WI38 (cell line): ENCODE measurements around the gene RGS13.

Experiments used
- H3K4me3 ChIP-seq: 2 replicates; pipeline ENCODE4 v1.5.1; 2011; ENCODE audit warnings: low read depth, mild to moderate bottlenecking, control low read depth, low read length
- TF ChIP-seq, protein P1 (sequence below): IDR thresholded peaks from 2 replicates; pipeline ENCODE4 v1.5.1; 2012; ENCODE audit warnings: low read depth, mild to moderate bottlenecking, control low read depth, low read length

RGS13 gene

DNA sequence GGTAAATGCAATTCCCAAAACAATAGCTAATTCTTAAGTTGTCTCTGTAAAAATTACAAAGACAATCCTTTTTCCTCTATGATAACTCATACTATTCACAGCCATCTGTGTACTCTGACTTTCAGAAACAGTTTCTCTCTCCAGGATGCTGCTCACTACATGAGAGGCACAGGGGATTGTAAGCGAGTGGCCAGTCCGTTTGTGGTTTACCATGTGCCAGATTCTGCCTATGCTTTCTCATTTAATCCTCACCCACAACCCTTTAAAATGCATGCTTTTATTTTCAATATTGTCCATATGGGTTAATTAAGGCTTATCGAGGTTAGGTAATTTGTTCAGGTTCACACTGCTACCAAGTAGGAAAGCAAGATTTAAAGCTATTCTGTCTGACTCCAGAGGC lies 37.4 kb upstream of the RGS13 start:
- no peak overlapping the region for H3K4me3 ChIP-seq
- TF ChIP-seq, protein P1, sequence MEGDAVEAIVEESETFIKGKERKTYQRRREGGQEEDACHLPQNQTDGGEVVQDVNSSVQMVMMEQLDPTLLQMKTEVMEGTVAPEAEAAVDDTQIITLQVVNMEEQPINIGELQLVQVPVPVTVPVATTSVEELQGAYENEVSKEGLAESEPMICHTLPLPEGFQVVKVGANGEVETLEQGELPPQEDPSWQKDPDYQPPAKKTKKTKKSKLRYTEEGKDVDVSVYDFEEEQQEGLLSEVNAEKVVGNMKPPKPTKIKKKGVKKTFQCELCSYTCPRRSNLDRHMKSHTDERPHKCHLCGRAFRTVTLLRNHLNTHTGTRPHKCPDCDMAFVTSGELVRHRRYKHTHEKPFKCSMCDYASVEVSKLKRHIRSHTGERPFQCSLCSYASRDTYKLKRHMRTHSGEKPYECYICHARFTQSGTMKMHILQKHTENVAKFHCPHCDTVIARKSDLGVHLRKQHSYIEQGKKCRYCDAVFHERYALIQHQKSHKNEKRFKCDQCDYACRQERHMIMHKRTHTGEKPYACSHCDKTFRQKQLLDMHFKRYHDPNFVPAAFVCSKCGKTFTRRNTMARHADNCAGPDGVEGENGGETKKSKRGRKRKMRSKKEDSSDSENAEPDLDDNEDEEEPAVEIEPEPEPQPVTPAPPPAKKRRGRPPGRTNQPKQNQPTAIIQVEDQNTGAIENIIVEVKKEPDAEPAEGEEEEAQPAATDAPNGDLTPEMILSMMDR, result no peak

DNA sequence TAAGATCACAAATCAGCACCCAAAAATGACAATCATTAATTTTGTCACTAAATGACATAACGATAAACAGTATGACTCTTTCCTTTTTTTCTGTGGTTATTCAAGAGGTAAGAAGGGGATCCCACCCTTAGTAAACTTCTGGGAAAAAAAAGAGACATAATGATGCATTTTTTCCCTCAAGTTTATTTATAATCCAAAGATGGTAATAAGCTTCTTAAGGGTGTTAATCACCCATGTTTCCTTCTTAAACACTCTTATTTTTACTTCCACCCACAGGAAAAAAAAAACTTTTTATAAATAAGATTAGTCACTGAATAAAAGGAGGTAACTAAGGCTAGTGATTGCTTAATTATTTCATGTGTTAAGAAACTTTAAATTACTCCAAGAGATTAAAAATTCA lies 35.7 kb upstream of the RGS13 start:
- H3K4me3 ChIP-seq, result no peak overlapping the region
- TF ChIP-seq, protein P1, result no peak

DNA sequence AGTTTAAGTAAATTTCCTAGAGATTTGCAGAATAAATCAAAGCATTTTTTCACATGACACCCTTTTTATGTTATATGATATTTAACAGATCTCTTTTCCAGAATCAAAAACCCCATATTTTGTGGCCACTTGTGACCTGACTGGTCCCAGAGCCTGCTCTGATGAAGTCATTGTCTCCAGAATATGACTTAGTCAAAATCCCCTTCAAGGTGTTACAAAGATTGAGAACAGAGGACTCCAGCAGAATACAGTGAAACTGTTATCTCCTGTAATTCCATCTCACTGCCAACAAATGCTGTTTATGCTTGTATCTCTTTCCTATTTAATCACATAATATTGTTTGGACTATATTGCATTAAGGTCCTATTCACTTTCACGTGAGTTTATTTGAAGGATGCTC lies 34.8 kb upstream of the RGS13 start:
- H3K4me3 ChIP-seq, result no peak overlapping the region
- TF ChIP-seq, protein P1, result no peak

DNA sequence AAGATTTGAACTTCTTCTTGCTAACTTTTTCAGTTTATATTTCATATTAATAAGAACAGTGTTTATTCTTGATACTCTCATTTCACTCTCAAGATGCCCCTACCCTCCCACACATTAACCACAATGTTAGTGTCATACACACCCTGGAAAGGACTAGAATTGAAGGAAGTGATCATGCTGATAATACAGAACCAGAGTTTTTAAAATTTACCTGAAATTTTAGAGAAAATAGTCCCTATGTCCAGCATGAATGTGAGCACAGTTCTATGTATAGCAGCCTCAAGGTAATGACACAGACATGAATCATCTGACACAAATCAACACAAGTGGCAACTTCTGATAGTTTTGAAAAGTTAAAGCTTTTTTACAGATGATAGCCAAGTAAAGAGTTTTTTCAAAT lies 34.4 kb upstream of the RGS13 start:
- no peak overlapping the region for H3K4me3 ChIP-seq
- TF ChIP-seq, protein P1, result no peak

DNA sequence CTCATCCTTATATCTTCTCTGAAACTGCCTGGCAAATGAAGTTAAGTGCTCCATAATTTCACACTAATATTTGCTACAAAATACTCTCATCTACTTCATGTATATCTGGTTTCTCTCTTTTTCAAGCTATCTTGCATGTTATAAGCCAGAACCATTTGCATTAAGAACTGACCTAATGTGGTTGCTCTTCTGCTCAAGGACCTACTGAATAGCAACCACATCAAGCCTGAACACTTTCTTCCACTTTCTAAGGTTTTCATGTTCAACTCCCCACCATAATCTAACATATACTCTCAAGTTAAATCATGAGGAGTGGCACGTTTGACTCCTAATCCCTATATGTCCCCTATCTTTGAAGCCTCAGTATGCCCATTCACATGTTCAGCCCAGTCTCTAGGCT lies 33.2 kb upstream of the RGS13 start:
- no peak overlapping the region for H3K4me3 ChIP-seq
- TF ChIP-seq, protein P1, result no peak

DNA sequence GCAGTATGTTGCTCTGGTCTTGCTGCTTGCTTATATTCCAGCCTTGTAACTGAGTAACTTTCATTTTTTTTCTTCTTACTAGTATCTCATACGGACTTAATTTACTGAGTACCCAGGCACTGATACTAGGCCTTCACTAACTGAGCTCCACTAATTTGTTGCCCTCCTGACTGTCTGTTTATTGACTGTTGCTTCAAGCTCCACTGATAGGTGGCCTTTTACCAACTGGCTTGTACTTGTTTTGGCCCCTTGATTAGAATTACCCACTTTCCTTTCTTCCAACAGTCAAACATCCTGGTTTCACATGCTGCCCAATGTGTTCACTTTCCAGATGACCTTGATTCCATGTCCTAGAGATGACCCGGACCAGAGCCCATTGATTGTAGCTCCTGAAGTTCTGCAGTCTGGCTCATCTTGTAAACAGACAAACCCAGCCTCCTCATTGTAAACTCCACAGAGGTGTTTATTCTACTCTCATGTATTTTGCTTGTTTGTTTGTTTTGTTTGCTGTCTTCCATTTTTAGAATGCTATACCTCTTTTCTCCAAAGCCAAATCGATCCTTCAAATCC lies 32.6 kb upstream of the RGS13 start:
- no peak overlapping the region for H3K4me3 ChIP-seq
- TF ChIP-seq, protein P1, result no peak

DNA sequence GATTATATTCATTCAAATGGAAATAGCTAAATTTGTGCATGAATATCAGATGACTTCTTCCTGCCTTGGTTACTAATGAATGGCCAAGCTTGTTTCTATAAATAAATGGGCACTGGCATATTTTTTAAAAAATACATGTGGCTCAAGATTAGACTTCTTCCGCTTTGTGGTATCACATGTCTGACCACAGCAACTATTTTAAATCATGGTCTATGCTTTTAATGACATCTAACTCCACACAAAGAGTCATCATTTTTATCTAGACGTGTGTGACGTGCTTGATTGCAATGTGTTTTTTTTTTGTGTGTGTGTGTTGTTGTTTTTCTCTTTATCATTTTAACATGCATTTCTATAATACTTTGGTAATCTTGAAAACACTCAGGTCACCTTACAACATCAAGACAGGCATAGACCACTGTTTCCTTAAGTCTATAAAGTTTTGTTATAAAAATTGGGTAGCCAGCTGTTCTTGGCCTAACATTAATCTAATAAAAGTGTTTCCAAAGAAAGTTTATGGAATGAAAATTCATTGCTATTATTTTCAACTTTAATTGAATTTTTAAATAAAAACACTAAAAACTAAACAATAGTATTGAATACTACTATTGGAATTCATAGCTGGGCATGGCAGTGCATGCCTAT lies 30.8 kb upstream of the RGS13 start:
- TF ChIP-seq, protein P1, result no peak
- H3K4me3 ChIP-seq, result no peak overlapping the region
